ENCODE measurements around the gene TSEN15. TPM values are rescaled to one million over a fixed set of nuclear protein-coding genes. Genes with fewer than 3 reads are reported as not detected.

Gene TSEN15
- total RNA-seq, 4 donors from 2014 or later, result 45.8 to 63.3 (median 60.1) TPM

DNA sequence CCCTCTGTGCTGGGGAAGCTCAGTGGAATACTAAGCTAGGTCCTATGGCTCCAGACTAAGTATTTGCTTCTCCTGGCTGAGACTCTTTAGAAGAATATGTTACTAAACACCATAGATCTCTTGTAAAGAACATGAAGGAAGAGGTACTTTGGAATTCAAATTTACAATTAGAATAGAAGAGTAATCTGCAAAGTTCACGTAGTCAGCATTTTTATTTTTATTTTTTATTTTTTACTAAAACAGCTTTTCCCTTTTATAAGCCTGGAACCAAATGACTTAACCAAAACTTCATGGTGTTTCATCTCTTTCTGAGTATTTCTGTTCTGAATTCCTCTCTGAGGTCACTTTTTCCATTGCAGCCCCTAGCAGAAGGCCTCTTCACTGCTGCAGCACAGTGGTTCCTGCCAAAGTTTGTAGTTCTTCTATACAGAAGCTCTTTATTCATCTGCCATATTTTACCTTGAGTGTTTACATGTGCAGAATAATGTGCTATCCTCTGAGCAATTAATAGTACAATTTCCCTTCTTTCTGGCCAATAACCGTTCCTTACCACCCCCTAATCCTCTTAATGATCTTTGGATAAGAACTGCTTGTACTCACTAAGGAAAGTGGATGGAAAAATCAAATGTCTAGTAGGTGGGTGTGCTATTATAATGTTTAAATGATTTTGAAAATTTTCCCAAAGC, 27.2 kb downstream of the TSEN15 start:
- intact Hi-C loops (cut with DNase I), result loop anchor here (5.0 to 10.0 kb wide), 2 partner anchors 149 to 586 kb away; no protein-coding TSS in a partner anchor

GRCh38 chr1:184080309-184080708, 28.8 kb downstream of the TSEN15 start:
- Histone ChIP-seq H3K36me3 (no peaks in the 10 kb centered on the region), H3K4me3 (replicated peaks in 1 of 3) (no peak overlapping the region), H3K27me3 (no peaks in the 10 kb centered on the region), H3K27ac (no peak overlapping the region), H3K9me3 (no peaks in the 10 kb centered on the region), H3K4me1 (no peaks in the 10 kb centered on the region)
- DNase-seq, result no peak
- intact Hi-C loops (cut with DNase I), result no loop called here
- TF ChIP-seq POLR2A (IDR thresholded peaks at IDR 0.05) (no peak), CTCF (IDR thresholded peaks at IDR 0.05) (no peak)

More for the DNA sequence above, 27.2 kb downstream of the TSEN15 start:
- TF ChIP-seq POLR2A (IDR thresholded peaks at IDR 0.05) (no peak), CTCF (IDR thresholded peaks at IDR 0.05) (no peak)
- Histone ChIP-seq H3K27me3 (no peaks in the 10 kb centered on the region), H3K4me3 (replicated peaks in 1 of 3) (no peak overlapping the region), H3K36me3 (no peaks in the 10 kb centered on the region), H3K9me3 (no peaks in the 10 kb centered on the region), H3K27ac (no peak overlapping the region), H3K4me1 (no peaks in the 10 kb centered on the region)
- 61 to 76% methylated on average over 2 of the region's 2 CpGs for WGBS, 2 donors
- no peak for DNase-seq

- WGBS, 2 donors, result 82 to 88% methylated on average over 5 of the region's 5 CpGs
- TF ChIP-seq POLR2A (IDR thresholded peaks at IDR 0.05) (no peak), CTCF (IDR thresholded peaks at IDR 0.05) (no peak)
- Histone ChIP-seq H3K36me3 (no peaks in the 10 kb centered on the region), H3K4me1 (no peaks in the 10 kb centered on the region), H3K4me3 (replicated peaks in 1 of 3) (no peak overlapping the region), H3K9me3 (no peaks in the 10 kb centered on the region), H3K27me3 (no peaks in the 10 kb centered on the region), H3K27ac (no peak overlapping the region)
- intact Hi-C loops (cut with DNase I), result no loop called here
- peak in 1 of 2 donors; percentile 6 for DNase-seq
Measured at GRCh38 chr1:184082541-184083415, 31.2 kb downstream of the TSEN15 start.

DNA sequence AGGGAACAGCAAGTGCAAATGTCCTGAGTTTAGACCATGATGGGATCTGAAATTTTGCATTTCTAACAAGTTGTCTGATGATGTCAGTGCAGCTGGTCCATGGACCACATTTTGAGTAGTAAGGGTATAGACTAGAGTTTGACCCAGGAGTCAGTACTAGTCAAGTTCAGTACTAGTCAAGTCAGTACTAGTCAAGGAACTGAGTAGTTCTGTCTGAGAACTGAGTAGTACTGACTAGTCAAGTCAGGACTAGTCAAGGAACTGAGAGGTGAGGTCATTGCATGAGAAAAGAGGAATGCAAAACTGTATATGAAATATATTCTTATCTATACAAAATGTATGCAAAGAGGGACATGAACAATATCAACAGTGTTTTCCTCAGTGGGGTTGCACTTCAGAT, 34.1 kb downstream of the TSEN15 start:
- intact Hi-C loops (cut with DNase I), result no loop called here
- no peak for TF ChIP-seq POLR2A (IDR thresholded peaks at IDR 0.05)
- H3K27me3 ChIP-seq, result no peaks in the 10 kb centered on the region
- no peak overlapping the region for H3K27ac ChIP-seq
- H3K4me1 ChIP-seq, result no peaks in the 10 kb centered on the region
- no peaks in the 10 kb centered on the region for H3K36me3 ChIP-seq
- DNase-seq, result no peak
- no peak overlapping the region for H3K4me3 ChIP-seq (replicated peaks in 1 of 3)
- no peaks in the 10 kb centered on the region for H3K9me3 ChIP-seq

- no peak for TF ChIP-seq POLR2A (IDR thresholded peaks at IDR 0.05)
- no peak for TF ChIP-seq CTCF (IDR thresholded peaks at IDR 0.05)
- intact Hi-C loops (cut with DNase I), result no loop called here
- DNase-seq, result no peak
- H3K27ac ChIP-seq, result no peak overlapping the region
- H3K36me3 ChIP-seq, result no peaks in the 10 kb centered on the region
- no peaks in the 10 kb centered on the region for H3K27me3 ChIP-seq
- H3K4me3 ChIP-seq (replicated peaks in 1 of 3), result no peak overlapping the region
- H3K4me1 ChIP-seq, result no peaks in the 10 kb centered on the region
- 83 to 84% methylated on average over 8 of the region's 8 CpGs for WGBS, 2 donors
- H3K9me3 ChIP-seq, result no peaks in the 10 kb centered on the region
Measured at GRCh38 chr1:184088037-184088436, 36.5 kb downstream of the TSEN15 start.
